HEK293 (cell line): ENCODE data around the gene MYOC.

Experiments
- CTCF ChIA-PET: fragments of 350-600 bp; formaldehyde crosslinking; extraction: SDS; loops from one replicate; lab custom pipeline; 2021; ENCODE audit warnings: antibody characterized with exemption; lab: Yijun Ruan, JAX
- POLR2A ChIA-PET: fragments of 300-600 bp; formaldehyde crosslinking; extraction: SDS; loops from one replicate; lab custom pipeline; 2020; ENCODE audit warnings: antibody characterized with exemption, inconsistent platforms; lab: Yijun Ruan, JAX
- H3K27ac ChIP-seq: fragments of 200-500 bp; sonication (Bioruptor generic); 2 replicates; pipeline ENCODE4 v1.5.1; 2014; ENCODE audit warnings: low read depth, low read length, control low read depth, inconsistent platforms; ENCODE audit errors: extremely low read depth
- H3K36me3 ChIP-seq, 2 experiments: fragments of 200-500 bp in 1 of 2; sonication (Bioruptor generic) in 1 of 2; 1 replicate in 1 of 2; 2 replicates in 1 of 2; pipeline ENCODE4 v1.5.1; 2014 to 2017; ENCODE audit warnings: inconsistent platforms in 2 of 2, low read length in 2 of 2; ENCODE audit not compliant: control insufficient read depth in 2 of 2, insufficient read depth in 1 of 2
- H3K4me1 ChIP-seq: fragments of 200-500 bp; sonication (Bioruptor generic); 2 replicates; pipeline ENCODE4 v1.5.1; 2014; ENCODE audit warnings: mild to moderate bottlenecking, low read length, inconsistent platforms; ENCODE audit not compliant: control insufficient read depth, insufficient read depth
- H3K4me3 ChIP-seq: 2 replicates; pipeline ENCODE4 v1.5.1; 2011; ENCODE audit warnings: low read depth, mild to moderate bottlenecking, control low read depth, low read length, moderate library complexity
- H3K9me3 ChIP-seq: fragments of 200-500 bp; sonication (Bioruptor generic); 2 replicates; pipeline ENCODE4 v1.5.1; 2014; ENCODE audit warnings: low read depth, low read length, inconsistent platforms; ENCODE audit not compliant: control insufficient read depth, insufficient read depth
- BCL11B ChIP-seq: fragments of 450-650 bp; formaldehyde crosslinking; IDR thresholded peaks from 2 replicates; pipeline ENCODE4 v1.5.1; 2016; ENCODE audit warnings: low read depth, missing biosample characterization, missing genetic modification characterization
- GLIS2 ChIP-seq: fragments of 450-650 bp; formaldehyde crosslinking; IDR thresholded peaks from 2 replicates; pipeline ENCODE4 v1.5.1; 2016; ENCODE audit warnings: missing biosample characterization, missing genetic modification characterization
- HOXD13 ChIP-seq: sonication (generic); formaldehyde crosslinking; IDR thresholded peaks from 2 replicates; pipeline ENCODE4 v1.8.0; 2022; ENCODE audit warnings: missing genetic modification reagents, borderline replicate concordance
- RBAK ChIP-seq: fragments of 450-650 bp; formaldehyde crosslinking; IDR thresholded peaks from 2 replicates; pipeline ENCODE4 v1.5.1; 2016; ENCODE audit warnings: missing biosample characterization, missing genetic modification characterization
- REPIN1 ChIP-seq: fragments of 450-650 bp; formaldehyde crosslinking; IDR thresholded peaks from 2 replicates; pipeline ENCODE4 v1.5.1; 2017; ENCODE audit warnings: missing biosample characterization, missing genetic modification characterization, low read depth
- SALL2 ChIP-seq: fragments of 450-650 bp; formaldehyde crosslinking; IDR thresholded peaks from 2 replicates; pipeline ENCODE4 v1.5.0; 2017; ENCODE audit warnings: missing biosample characterization, mild to moderate bottlenecking, missing genetic modification characterization, borderline replicate concordance
- ZFP69B ChIP-seq: fragments of 450-650 bp; formaldehyde crosslinking; IDR thresholded peaks from 2 replicates; pipeline ENCODE4 v1.5.1; 2016; ENCODE audit warnings: missing biosample characterization, missing genetic modification characterization
- ZNF114 ChIP-seq: fragments of 450-650 bp; formaldehyde crosslinking; IDR thresholded peaks from 2 replicates; pipeline ENCODE4 v1.5.0; 2017; ENCODE audit warnings: missing biosample characterization, missing genetic modification characterization
- ZNF211 ChIP-seq: fragments of 450-650 bp; formaldehyde crosslinking; IDR thresholded peaks from 2 replicates; pipeline ENCODE4 v1.5.1; 2016; ENCODE audit warnings: low read depth, missing biosample characterization, missing genetic modification characterization
- ZNF214 ChIP-seq: fragments of 450-650 bp; formaldehyde crosslinking; IDR thresholded peaks from 2 replicates; pipeline ENCODE4 v1.5.1; 2017; ENCODE audit warnings: missing biosample characterization, mild to moderate bottlenecking, missing genetic modification characterization, borderline replicate concordance
- ZNF292 ChIP-seq: fragments of 450-650 bp; formaldehyde crosslinking; IDR thresholded peaks from 2 replicates; pipeline ENCODE4 v1.5.1; 2016; ENCODE audit warnings: low read depth, missing biosample characterization, missing genetic modification characterization, borderline replicate concordance
- ZNF423 ChIP-seq: fragments of 450-650 bp; formaldehyde crosslinking; IDR thresholded peaks from 2 replicates; pipeline ENCODE4 v1.5.1; 2016; ENCODE audit warnings: missing biosample characterization, missing genetic modification characterization
- ZNF473 ChIP-seq: fragments of 450-650 bp; formaldehyde crosslinking; IDR thresholded peaks from 2 replicates; pipeline ENCODE4 v1.5.1; 2017; ENCODE audit warnings: missing biosample characterization, missing genetic modification characterization
- ZNF513 ChIP-seq: fragments of 450-650 bp; IDR thresholded peaks from 2 replicates; pipeline ENCODE4 v1.5.1; 2018; ENCODE audit warnings: missing biosample characterization, missing genetic modification characterization
- ZNF549 ChIP-seq: fragments of 450-650 bp; IDR thresholded peaks from 2 replicates; pipeline ENCODE4 v1.5.1; 2018; ENCODE audit warnings: missing biosample characterization, missing genetic modification characterization, mild to moderate bottlenecking, inconsistent platforms, moderate library complexity
- ZNF670 ChIP-seq: fragments of 450-650 bp; formaldehyde crosslinking; IDR thresholded peaks from 2 replicates; pipeline ENCODE4 v1.5.1; 2016; ENCODE audit warnings: missing biosample characterization, missing genetic modification characterization, low read depth
- ZNF76 ChIP-seq: fragments of 450-650 bp; formaldehyde crosslinking; IDR thresholded peaks from 2 replicates; pipeline ENCODE4; 2016; ENCODE audit warnings: low read depth, missing biosample characterization, missing genetic modification characterization, borderline replicate concordance
- TF ChIP-seq, protein P1 (sequence below): fragments of 450-650 bp; formaldehyde crosslinking; IDR thresholded peaks from 2 replicates; pipeline ENCODE4 v1.5.1; 2016; ENCODE audit warnings: missing biosample characterization, missing genetic modification characterization, borderline replicate concordance
- TF ChIP-seq, protein P2 (sequence below): fragments of 450-650 bp; formaldehyde crosslinking; IDR thresholded peaks from 2 replicates; pipeline ENCODE4 v1.5.1; 2017; ENCODE audit warnings: missing biosample characterization, mild to moderate bottlenecking, missing genetic modification characterization, moderate library complexity
- TF ChIP-seq, protein P3 (sequence below): fragments of 450-650 bp; IDR thresholded peaks from 2 replicates; pipeline ENCODE4 v1.5.1; 2018; ENCODE audit warnings: missing biosample characterization, mild to moderate bottlenecking, missing genetic modification characterization
- TF ChIP-seq, protein P4 (sequence below): fragments of 450-650 bp; formaldehyde crosslinking; IDR thresholded peaks from 2 replicates; pipeline ENCODE4 v1.5.1; 2016; ENCODE audit warnings: missing biosample characterization, missing genetic modification characterization

MYOC gene

GRCh38 chr1:171643156-171643555 lies 9.3 kb downstream of the MYOC start:
- POLR2A ChIA-PET, result no interaction called here
- CTCF ChIA-PET, result interaction anchor here (0.7 to 3.5 kb wide), 3 partner anchors 74 to 343 kb away, joined by 3 to 45 read pairs (median 4); no protein-coding TSS in a partner anchor
- no peaks in the 10 kb centered on the region for H3K36me3 ChIP-seq
- H3K4me3 ChIP-seq, result no peak overlapping the region
- no peaks in the 10 kb centered on the region for H3K9me3 ChIP-seq
- no peak overlapping the region for H3K27ac ChIP-seq
- H3K4me1 ChIP-seq, result no peaks in the 10 kb centered on the region
- TF ChIP-seq ZNF114 (no peak), HOXD13 (no peak), BCL11B (tag by site-specific recombination) (no peak), ZFP69B (no peak), ZNF214 (tag by site-specific recombination) (no peak), RBAK (tag by site-specific recombination) (no peak), ZNF473 (tag by site-specific recombination) (no peak)
- TF ChIP-seq, protein P1, sequence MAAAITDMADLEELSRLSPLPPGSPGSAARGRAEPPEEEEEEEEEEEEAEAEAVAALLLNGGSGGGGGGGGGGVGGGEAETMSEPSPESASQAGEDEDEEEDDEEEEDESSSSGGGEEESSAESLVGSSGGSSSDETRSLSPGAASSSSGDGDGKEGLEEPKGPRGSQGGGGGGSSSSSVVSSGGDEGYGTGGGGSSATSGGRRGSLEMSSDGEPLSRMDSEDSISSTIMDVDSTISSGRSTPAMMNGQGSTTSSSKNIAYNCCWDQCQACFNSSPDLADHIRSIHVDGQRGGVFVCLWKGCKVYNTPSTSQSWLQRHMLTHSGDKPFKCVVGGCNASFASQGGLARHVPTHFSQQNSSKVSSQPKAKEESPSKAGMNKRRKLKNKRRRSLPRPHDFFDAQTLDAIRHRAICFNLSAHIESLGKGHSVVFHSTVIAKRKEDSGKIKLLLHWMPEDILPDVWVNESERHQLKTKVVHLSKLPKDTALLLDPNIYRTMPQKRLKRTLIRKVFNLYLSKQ (tag by site-specific recombination), result no peak
- TF ChIP-seq, protein P2, sequence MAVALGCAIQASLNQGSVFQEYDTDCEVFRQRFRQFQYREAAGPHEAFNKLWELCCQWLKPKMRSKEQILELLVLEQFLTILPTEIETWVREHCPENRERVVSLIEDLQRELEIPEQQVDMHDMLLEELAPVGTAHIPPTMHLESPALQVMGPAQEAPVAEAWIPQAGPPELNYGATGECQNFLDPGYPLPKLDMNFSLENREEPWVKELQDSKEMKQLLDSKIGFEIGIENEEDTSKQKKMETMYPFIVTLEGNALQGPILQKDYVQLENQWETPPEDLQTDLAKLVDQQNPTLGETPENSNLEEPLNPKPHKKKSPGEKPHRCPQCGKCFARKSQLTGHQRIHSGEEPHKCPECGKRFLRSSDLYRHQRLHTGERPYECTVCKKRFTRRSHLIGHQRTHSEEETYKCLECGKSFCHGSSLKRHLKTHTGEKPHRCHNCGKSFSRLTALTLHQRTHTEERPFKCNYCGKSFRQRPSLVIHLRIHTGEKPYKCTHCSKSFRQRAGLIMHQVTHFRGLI (tag by site-specific recombination), result no peak
- TF ChIP-seq, protein P3, sequence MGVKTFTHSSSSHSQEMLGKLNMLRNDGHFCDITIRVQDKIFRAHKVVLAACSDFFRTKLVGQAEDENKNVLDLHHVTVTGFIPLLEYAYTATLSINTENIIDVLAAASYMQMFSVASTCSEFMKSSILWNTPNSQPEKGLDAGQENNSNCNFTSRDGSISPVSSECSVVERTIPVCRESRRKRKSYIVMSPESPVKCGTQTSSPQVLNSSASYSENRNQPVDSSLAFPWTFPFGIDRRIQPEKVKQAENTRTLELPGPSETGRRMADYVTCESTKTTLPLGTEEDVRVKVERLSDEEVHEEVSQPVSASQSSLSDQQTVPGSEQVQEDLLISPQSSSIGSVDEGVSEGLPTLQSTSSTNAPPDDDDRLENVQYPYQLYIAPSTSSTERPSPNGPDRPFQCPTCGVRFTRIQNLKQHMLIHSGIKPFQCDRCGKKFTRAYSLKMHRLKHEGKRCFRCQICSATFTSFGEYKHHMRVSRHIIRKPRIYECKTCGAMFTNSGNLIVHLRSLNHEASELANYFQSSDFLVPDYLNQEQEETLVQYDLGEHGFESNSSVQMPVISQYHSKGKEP (tag by site-specific recombination), result no peak

- CTCF ChIA-PET, result interaction anchor here (0.5 to 1.6 kb wide), 8 partner anchors 15 to 344 kb away, joined by 3 to 8 read pairs (median 3); no protein-coding TSS in a partner anchor
- POLR2A ChIA-PET, result no interaction called here
Observed at GRCh38 chr1:171642197-171642596, 10.3 kb downstream of the MYOC start.

More at GRCh38 chr1:171642197-171642596, 10.3 kb downstream of the MYOC start:
- TF ChIP-seq ZNF76 (tag by site-specific recombination) (no peak), ZNF670 (tag by site-specific recombination) (no peak), ZNF549 (tag by site-specific recombination) (no peak), ZNF423 (tag by site-specific recombination) (no peak), ZNF513 (tag by site-specific recombination) (no peak), SALL2 (tag by site-specific recombination) (no peak), REPIN1 (tag by site-specific recombination) (no peak), GLIS2 (tag by site-specific recombination) (no peak), ZNF292 (tag by site-specific recombination) (no peak), ZNF211 (tag by site-specific recombination) (no peak)
- TF ChIP-seq, protein P4, sequence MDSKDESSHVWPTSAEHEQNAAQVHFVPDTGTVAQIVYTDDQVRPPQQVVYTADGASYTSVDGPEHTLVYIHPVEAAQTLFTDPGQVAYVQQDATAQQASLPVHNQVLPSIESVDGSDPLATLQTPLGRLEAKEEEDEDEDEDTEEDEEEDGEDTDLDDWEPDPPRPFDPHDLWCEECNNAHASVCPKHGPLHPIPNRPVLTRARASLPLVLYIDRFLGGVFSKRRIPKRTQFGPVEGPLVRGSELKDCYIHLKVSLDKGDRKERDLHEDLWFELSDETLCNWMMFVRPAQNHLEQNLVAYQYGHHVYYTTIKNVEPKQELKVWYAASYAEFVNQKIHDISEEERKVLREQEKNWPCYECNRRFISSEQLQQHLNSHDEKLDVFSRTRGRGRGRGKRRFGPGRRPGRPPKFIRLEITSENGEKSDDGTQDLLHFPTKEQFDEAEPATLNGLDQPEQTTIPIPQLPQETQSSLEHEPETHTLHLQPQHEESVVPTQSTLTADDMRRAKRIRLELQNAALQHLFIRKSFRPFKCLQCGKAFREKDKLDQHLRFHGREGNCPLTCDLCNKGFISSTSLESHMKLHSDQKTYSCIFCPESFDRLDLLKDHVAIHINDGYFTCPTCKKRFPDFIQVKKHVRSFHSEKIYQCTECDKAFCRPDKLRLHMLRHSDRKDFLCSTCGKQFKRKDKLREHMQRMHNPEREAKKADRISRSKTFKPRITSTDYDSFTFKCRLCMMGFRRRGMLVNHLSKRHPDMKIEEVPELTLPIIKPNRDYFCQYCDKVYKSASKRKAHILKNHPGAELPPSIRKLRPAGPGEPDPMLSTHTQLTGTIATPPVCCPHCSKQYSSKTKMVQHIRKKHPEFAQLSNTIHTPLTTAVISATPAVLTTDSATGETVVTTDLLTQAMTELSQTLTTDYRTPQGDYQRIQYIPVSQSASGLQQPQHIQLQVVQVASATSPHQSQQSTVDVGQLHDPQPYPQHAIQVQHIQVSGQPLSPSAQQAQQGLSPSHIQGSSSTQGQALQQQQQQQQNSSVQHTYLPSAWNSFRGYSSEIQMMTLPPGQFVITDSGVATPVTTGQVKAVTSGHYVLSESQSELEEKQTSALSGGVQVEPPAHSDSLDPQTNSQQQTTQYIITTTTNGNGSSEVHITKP, result no peak
- Histone ChIP-seq H3K4me3 (no peak overlapping the region), H3K27ac (no peak overlapping the region), H3K4me1 (no peaks in the 10 kb centered on the region), H3K36me3 (no peaks in the 10 kb centered on the region), H3K9me3 (no peaks in the 10 kb centered on the region)
